ENCODE data around the gene SLIT1. TPM values are rescaled to one million over a fixed set of nuclear protein-coding genes. Genes with fewer than 3 reads are reported as not detected.

Gene SLIT1
- total and polyA plus RNA-seq, 2 donors (not counting 1 experiment from before 2014, with no cell fraction given), result 0.15 to 0.49 TPM

DNA sequence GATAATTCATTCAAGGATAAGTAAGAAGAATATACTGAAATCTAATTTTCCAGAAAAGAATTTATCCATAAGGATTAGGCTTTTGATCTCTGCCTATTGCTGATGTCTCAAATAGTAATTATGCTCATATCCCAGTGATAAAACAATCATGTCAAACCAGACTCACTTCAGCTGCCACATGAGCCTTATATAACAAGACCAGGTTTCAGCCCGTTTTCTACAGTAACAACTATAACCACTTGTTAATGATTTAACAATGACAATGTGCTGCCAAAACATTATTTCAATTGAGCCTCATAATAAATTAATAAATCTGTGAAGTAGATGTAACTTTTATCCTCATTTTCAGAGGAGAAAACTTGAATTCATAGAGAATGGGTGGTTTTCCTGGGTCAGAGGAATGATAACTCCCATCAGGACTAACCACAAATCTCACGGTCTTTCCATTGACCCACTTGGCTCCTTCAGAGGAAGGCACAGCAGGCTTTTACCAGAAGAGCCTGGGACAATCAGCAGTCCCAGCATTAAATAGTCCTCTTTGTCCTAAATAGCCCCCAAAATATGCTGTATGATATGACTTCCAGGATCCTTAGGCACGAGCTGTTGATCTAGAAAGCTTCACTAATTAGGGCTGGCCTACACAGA is 42.5 kb upstream of the SLIT1 start:
- H4K20me1 ChIP-seq (ENCODE audit: control insufficient read depth, insufficient read depth, low read length, poor library complexity, severe bottlenecking), result no peaks in the 10 kb centered on the region
- H3K27me3 ChIP-seq (replicated peaks in 1 of 4; ENCODE audit: control extremely low read depth in 1 of 4, control insufficient read depth in 3 of 4, insufficient read depth in 4 of 4, low read length in 3 of 4), result no peaks in the 10 kb centered on the region
- WGBS (ENCODE audit: insufficient coverage), result 100% methylated on average over 1 of the region's 3 CpGs
- no peaks in the 10 kb centered on the region for H3K4me1 ChIP-seq (ENCODE audit: control insufficient read depth in 2 of 2, insufficient read depth in 2 of 2, low read length in 2 of 2)
- Mint-ChIP-seq H3K27ac (no peak overlapping the region), H3K4me3 (no peak overlapping the region), H3K9me3 (ENCODE audit: insufficient read depth) (no peaks in the 10 kb centered on the region), H3K4me1 (no peaks in the 10 kb centered on the region), H3K27me3 (no peaks in the 10 kb centered on the region)
- no peaks in the 10 kb centered on the region for H3K9me3 ChIP-seq (ENCODE audit: control extremely low read depth in 1 of 3, control insufficient read depth in 2 of 3, insufficient read depth in 1 of 3, low read length in 2 of 3)
- DNase-seq, result no peak
- H3K79me2 ChIP-seq (ENCODE audit: control insufficient read depth, insufficient read depth, low read length), result no peaks in the 10 kb centered on the region
- ATAC-seq (ENCODE audit: low read depth), result no peak
- H3K36me3 ChIP-seq (replicated peaks in 1 of 2; ENCODE audit: control extremely low read depth in 1 of 2, control insufficient read depth in 1 of 2, extremely low read depth in 1 of 2, insufficient read depth in 2 of 2, low read length in 1 of 2), result peaks cover 2 to 49% of the 10 kb centered on the region in 2 experiments
- CTCF ChIA-PET, result interaction anchor here (1.5 kb wide), 1 partner anchor 18 kb away, joined by 5 read pairs; no protein-coding TSS in a partner anchor
- no peak overlapping the region for H2AFZ ChIP-seq (ENCODE audit: insufficient read depth, low read depth, low read length, poor library complexity, severe bottlenecking)
- intact Hi-C loops (cut with micrococcal nuclease), result no loop called here
- H3K27ac ChIP-seq (ENCODE audit: low read length in 2 of 2), result no peak overlapping the region
- no peak overlapping the region for H3K4me3 ChIP-seq (ENCODE audit: control extremely low read depth in 1 of 5, extremely low read depth in 1 of 5, insufficient read depth in 1 of 5, low read depth in 2 of 5, low read length in 4 of 5)
- TF ChIP-seq EZH2 (IDR thresholded peaks at IDR 0.05; ENCODE audit: borderline replicate concordance, insufficient read depth, low read depth, low read length, poor library complexity, severe bottlenecking), result no peak
- no peak for TF ChIP-seq CTCF (IDR thresholded peaks at IDR 0.05)
- no peak overlapping the region for H3K9ac ChIP-seq (ENCODE audit: low read length)
- no peak overlapping the region for H3K4me2 ChIP-seq (replicated peaks; ENCODE audit: low read depth, low read length, poor library complexity, severe bottlenecking)
- POLR2A ChIA-PET, result no interaction called here

DNA sequence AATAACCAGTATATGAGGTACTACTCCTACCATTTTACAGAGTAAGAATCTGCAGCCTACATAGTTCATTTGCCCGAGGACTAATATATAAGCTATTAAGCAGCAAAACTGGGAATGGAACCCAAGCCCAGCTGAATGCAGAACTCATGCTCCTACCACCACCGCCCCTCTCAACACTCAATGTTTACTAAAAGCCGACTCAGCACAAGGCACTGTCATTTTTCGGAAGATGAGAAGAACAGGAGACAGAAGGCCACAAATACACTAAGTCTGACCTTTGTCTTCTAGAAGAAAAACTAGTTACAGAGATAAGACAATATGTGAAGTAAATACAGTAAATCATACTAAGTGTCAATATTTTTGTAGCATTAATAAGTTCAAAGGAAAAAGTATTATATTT is 40.6 kb upstream of the SLIT1 start:
- H3K9me3 Mint-ChIP-seq (ENCODE audit: insufficient read depth), result no peaks in the 10 kb centered on the region
- no peaks in the 10 kb centered on the region for H3K4me1 Mint-ChIP-seq
- H3K4me3 Mint-ChIP-seq, result no peak overlapping the region
- WGBS (ENCODE audit: insufficient coverage), result 100% methylated on average over 3 of the region's 4 CpGs
- H3K9ac ChIP-seq (ENCODE audit: low read length), result no peak overlapping the region
- ChIA-PET POLR2A (no interaction called here), CTCF (interaction anchor here (1.7 kb wide), 1 partner anchor 15 kb away, joined by 13 read pairs; no protein-coding TSS in a partner anchor)
- no peaks in the 10 kb centered on the region for H3K27me3 Mint-ChIP-seq
- no peak overlapping the region for H3K4me3 ChIP-seq (ENCODE audit: control extremely low read depth in 1 of 5, extremely low read depth in 1 of 5, insufficient read depth in 1 of 5, low read depth in 2 of 5, low read length in 4 of 5)
- no peak overlapping the region for H3K27ac ChIP-seq (ENCODE audit: low read length in 2 of 2)
- no peak for ATAC-seq (ENCODE audit: low read depth)
- H3K4me2 ChIP-seq (replicated peaks; ENCODE audit: low read depth, low read length, poor library complexity, severe bottlenecking), result no peak overlapping the region
- no peaks in the 10 kb centered on the region for H3K79me2 ChIP-seq (ENCODE audit: control insufficient read depth, insufficient read depth, low read length)
- no peaks in the 10 kb centered on the region for H4K20me1 ChIP-seq (ENCODE audit: control insufficient read depth, insufficient read depth, low read length, poor library complexity, severe bottlenecking)
- no peak overlapping the region for H2AFZ ChIP-seq (ENCODE audit: insufficient read depth, low read depth, low read length, poor library complexity, severe bottlenecking)
- H3K9me3 ChIP-seq (ENCODE audit: control extremely low read depth in 1 of 3, control insufficient read depth in 2 of 3, insufficient read depth in 1 of 3, low read length in 2 of 3), result no peaks in the 10 kb centered on the region
- H3K4me1 ChIP-seq (ENCODE audit: control insufficient read depth in 2 of 2, insufficient read depth in 2 of 2, low read length in 2 of 2), result no peaks in the 10 kb centered on the region
- no peak for TF ChIP-seq CTCF (IDR thresholded peaks at IDR 0.05)
- no peak for TF ChIP-seq EZH2 (IDR thresholded peaks at IDR 0.05; ENCODE audit: borderline replicate concordance, insufficient read depth, low read depth, low read length, poor library complexity, severe bottlenecking)
- H3K27me3 ChIP-seq (replicated peaks in 1 of 4; ENCODE audit: control extremely low read depth in 1 of 4, control insufficient read depth in 3 of 4, insufficient read depth in 4 of 4, low read length in 3 of 4), result no peaks in the 10 kb centered on the region
- H3K36me3 ChIP-seq (replicated peaks in 1 of 2; ENCODE audit: control extremely low read depth in 1 of 2, control insufficient read depth in 1 of 2, extremely low read depth in 1 of 2, insufficient read depth in 2 of 2, low read length in 1 of 2), result peaks cover 2 to 55% of the 10 kb centered on the region in 2 experiments
- no peak for DNase-seq
- no peak overlapping the region for H3K27ac Mint-ChIP-seq
- intact Hi-C loops (cut with micrococcal nuclease), result no loop called here
